ENCODE data around the gene KLC1.
A peak's percentile ranks its signal among the peaks of the same experiment; 100 is the strongest.

Gene KLC1

DNA sequence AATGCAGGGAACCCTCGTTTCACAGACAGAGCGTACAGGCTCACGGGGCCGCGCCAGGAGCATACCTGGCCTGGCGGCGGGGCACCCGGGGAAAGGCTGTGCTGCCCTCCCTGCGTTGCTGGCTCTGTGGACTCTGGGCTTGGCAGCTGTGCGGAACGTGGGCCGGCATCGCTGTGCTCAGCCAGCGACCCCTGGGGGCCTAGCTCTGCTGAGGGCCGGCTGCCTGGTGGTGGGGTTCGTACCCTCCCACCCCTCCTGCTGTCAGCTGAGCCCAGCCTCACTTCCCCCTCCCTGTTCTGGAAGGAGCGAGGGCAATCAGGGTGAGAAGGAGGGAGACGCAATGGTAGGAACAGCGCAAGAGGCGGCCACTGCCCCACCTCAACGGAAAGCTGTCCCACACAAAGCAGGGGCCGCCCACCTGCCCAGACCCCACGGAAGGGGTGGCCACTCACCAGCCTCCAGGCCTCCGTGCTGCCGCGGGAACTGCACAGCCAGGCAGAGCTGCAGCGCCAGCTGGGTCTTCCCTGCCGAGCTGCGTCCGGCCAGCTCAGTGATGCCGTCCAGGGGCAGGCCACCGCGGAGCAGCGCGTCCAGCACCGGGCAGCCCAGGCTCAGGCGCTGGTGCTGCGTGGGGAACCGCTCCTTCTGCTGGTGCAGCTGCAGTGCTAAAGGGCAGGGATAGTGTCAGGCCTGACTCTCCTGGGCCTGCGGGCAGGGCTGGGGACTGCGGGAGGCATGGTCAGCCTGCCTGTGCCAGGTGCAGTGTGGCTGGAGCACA lies 77.7 kb downstream of the KLC1 start:
- DNase-seq = no peak

DNA sequence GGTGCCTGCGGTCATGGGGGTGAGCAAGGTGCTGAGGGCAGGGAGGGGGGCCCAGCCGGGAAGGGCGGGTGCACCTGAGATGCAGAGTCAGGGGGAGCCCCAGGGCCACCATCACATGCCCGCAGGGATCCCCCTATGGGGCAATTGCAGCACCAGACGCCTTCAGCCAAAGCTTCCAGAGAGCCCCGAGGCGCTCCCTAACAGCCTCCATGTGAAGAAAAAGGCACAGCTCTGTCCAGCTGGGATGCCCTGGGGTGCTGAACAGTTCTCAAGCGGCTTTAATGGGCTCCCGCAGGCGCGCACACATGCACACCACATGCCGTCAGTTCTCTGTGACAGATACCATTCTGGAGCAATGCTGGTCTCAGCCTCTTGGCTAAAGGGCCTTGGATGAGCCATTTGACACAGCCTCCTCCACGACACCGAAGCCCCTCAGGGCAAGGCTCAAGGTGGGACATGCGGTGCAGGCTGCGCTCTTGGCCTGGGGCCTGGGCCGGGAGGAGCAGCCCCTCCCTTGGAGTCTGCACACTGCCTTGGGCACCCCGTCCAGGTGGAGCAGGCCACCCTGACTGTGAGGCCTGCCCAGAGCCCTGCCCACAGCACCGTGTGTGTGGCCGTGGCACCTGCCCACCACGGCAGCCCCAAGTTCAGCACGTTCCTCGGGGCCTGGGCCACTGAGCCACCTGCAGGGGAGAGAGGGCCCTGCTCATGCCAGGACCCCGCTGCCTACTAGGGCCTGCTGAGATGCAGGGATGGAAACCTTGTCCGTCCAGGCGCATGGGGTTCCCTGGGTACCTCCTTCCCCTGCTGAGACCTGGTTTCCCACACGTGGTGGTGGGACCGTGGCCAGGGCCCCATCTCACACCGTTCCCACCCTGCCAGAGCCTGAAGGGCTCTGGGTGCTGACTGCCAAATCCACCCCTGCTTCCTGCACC lies 78.6 kb downstream of the KLC1 start:
- no peak for DNase-seq

DNA sequence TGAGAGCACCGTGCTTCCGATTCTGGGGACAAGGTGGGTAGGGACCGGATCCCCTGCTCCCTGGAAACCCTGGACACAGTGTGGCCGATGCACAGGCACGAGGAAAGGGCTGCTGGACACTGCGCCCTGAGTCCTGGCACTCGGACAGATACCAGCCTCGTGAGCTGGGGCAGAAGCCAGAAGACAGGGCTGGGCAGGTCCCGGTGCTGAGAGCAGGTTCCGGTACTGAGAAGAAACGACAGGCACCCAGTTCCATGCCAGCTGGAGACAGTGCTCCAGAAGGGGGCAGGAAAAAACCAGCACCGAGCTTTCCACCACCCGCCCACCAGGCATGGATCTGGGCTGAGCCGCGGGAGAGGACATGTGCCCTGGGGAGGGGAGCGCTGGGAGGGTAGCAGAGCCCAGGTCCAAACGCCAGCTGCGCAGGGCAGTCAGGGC lies 79.8 kb downstream of the KLC1 start:
- DNase-seq = no peak

DNA sequence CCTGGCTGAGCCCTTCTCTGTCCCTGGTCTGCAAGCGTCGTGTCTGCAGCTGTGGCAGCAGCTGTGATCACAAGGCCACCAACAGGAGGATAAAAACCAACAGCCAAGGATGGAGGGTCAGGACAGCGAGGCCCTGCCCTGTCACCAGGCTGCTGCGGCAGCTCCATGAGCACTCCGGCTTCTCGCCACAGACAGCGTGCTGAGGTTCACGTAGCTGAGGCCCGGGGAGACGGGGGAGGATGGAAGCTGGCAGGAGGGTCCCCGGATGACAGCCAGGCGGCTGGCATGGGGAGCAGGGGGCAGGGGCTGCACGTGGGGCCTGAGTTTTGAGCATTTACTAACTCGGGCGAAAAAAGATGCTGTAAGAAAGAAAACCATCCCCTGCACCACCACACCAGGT lies 80.8 kb downstream of the KLC1 start:
- no peak for DNase-seq

DNA sequence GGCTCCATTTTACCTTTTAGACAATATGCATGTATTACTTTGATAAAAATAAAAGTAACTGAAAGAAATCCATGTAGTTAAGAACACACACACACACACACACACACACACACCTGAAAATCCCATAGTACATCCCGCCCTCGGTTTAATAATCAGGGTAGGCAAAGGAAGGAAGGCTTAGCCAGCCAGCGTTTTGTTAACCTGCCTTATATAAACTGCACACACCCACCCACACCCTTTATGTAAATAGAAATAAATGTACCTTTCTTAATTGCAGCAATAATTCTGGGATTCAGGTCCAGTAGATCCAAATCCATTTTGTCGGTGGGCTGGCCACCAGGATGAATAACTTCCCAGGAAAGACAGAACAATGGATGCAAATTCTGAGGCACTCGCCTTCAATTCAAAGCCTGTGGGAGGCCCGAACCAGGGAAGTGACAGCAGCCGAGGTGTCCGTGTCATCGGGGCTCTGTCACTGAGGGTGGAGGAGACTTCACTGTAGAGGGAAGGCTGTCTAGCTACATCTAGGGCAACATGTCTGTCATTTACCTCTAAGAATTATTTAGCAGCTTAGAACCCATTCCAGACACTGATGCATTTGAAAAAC lies 81.9 kb downstream of the KLC1 start:
- DNase-seq = no peak

DNA sequence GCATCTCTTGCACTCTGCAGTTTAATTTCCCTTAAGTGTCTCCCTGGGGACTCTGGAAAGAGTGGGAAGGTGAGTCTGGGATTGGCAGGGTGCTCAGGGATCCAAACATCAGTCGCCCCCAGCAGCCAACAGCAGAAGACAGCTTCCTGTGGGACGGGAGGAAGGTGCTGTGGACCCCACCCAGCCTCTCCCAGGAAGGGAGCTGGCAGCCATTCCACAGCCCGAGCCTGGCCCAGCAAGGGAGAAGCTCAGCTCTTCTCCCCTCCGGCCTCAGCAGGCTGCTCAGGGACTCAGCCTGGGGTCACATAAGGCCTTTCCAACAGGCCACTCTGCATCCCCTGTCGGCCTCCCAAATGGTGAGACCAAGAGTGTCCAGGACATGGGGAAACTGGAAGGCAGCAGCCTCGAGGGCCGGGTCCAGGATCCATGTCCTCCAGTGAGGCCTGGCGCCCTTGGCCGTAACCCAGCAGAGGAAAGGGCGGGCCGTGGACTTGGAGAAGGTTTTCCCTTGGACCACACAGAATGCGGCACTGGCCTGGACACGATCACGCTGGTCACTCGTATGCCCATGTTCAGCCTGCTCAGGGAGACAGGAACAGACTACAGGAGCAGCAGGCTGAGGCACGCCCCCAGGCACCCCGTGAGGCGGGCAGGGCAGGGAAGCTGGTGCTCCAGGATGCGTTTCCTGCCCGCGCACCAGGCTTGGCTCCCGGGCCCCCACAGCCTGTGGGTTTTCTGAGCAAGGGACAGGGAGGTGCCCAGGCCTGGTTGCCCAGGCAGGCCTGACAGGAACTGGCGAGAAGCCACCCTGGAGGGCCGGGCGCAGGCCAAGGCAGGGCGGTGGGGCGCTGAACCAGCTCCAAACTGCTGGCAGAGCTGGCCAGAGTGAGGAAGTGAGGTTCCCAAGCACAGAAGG lies 82.8 kb downstream of the KLC1 start:
- no peak for DNase-seq

DNA sequence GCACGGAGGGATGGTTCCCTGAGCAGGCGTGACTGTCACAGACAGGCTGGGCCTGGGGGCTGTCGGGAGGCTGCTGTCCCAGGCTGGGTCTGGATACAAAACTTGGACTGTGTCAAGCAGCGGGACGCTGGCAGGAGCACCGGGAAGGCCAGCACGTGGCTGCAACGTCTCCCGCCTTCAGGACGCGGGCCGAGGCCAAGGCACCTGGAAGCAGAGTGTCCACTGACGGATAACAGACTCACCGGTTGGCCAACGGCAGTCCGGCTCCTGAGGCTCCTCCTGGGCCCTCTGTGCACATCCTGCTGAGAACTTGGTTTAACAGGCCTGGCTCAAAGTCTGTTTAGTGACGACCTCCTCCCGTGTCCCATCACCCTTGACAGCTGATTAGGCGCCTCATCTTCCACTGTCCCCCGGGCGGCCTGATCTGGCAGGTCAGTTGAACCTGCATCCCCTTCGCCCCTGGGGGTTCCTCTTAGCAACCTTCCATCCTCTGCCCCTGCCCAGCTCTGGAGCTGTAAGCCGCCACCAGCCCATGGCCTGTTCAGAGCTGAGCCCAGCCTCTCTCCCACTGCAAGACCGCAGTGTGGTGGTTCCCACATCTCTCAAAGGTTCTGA lies 83.7 kb downstream of the KLC1 start:
- DNase-seq = no peak

DNA sequence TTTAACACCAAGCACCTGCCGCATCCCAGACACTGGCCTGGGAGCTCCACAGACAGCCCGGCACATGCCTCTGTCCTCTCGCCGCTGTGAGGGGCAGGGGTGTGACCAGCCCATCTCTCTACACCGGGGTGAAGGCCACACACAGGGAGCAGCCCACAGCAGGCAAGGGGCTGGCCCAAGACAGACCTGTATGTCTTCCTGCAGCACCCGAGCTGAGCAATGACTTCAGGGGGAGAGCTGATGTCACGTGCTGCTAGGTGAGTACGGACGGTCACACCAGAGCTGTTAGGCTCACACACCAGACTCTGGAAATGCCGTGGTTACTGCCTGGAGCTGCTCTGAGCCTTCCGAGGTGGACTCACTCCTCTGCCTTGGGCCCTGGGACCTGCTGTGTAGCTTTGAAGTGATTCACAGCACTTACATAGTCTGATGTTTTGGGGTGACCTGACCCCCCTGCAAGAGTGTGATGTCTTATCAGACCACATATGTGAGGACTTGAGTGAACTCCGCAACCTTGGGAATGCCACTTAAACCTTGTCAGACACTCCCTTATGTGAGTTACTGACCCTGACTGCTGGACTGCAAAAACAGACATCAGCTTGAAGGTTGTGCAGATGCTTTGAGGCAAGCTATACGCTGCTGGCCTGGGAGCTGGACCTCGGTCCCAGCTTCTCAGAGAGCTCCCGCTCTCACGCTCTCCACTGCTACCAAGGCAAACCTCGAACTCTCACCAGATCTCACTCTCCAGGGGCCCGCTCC lies 84.5 kb downstream of the KLC1 start:
- no peak for DNase-seq

DNA sequence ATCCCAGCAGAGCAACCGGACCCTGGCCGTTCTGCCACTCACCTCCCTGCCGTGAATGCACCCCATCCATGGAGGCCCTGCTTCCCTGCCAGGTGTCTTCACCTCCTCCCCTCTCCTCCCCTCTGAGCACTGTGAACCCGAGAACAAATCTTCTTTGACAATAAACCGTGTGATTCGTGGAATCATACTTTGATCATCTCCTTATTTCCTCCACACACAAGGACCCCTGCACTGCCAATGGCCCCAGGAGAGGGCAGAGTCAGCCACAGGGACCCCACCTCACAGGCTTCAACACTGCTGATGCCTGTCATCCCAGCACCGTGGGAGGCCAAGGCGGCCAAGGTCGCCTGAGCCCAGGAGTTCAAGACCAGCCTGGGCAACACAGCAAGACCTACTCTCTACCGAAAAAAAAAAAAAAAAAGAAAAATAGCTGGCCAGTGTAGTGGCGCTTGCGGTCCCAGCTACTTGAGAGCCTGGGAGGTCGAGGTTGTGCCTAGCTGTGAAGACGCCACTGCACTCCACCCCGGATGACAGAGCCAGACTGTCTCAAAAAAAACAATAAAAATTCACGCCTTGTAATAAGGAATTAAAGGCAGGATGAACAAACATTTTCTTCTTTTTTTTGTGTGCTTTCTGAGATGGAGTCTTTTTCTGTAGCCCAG lies 85.2 kb downstream of the KLC1 start:
- no peak for DNase-seq

DNA sequence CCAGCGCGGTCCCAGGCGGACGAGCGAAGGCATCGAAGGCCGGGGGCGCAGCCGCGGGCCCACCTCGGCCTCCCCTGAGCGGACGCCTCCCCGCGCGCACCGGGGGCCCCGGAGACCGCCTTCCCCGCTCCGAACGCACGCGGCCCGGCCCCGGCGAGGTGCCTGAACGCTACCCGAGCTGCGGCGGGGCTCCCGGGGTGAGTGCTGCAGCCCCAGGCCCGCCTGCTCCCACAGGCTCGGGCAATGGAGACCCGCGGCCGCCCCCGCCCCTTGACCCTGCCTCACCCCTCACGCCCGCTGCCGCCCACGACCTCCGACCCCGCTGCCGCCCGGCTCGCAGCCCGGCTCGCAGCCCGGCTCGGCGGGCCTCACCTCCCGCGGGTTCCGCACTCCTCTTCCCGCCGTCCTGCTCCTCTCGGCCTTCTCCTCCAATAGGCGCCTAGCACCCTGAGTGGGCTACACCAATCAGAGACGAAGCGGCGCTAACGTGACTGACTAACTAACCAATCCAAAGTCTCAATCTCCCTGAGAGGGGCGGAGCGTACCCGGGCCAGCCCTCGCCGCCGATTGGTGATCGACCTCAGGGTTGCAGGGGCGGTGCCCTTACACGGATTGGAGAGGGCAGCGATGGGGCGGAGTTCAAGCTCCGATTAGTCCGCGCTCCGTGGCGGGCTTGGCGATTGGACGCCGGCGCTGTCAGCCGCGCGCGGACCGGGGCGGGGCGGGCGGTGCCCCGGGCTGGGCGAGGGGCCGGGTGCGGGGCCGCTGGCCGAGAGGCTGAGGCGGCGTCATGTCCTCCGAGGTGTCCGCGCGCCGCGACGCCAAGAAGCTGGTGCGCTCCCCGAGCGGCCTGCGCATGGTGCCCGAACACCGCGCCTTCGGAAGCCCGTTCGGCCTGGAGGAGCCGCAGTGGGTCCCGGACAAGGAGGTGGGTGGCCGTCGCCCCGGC lies 86.3 kb downstream of the KLC1 start, which contains the start of the genes XRCC3 and ZFYVE21:
TSS of gene XRCC3 (minus strand) at position 400 of the 949 bp plus-strand sequence. CDS start 4,364 bp downstream, outside the sequence.
TSS of gene ZFYVE21 (plus strand) at position 759 of the 949 bp plus-strand sequence. CDS start at position 791, 32 bp downstream.
- peak; percentile 99 to 100 for DNase-seq

DNA sequence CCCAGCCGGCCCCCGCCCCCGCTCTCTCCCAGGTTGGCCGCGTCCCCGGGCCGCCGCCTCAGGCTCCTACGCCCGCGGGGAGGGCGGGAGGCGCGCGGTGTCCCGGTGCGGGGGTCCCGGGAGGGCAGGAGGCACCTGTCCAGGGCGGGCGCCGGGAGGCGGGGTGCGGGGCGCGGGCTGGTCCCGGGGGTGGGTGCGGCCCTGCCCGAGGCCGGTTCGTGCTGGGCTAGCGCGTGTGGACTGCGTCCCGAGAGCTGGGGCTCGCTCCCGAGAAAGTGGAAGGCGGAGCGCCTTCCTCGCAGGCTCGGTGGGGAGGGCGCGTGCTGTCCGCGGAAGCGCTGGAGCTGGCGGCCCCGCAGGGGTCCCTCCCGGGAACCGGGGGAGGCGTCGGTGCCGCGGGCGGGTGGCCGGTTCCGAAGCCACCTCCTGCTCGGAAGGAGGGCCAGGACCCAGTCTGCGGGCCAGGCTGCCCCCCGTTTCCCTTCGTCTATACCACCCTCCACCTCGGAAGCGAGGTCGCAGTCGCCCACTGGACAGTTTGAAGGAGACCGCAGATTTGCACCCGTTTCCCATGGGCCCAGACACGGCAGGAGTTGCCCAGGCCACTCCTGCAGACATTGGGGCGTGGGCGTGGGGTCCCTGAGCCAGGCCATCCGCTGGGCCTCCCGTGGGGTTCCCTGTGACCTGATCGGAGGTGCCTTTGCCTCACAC lies 87.2 kb downstream of the KLC1 start:
- peak in 1 of 2 donors; percentile 9 for DNase-seq

DNA sequence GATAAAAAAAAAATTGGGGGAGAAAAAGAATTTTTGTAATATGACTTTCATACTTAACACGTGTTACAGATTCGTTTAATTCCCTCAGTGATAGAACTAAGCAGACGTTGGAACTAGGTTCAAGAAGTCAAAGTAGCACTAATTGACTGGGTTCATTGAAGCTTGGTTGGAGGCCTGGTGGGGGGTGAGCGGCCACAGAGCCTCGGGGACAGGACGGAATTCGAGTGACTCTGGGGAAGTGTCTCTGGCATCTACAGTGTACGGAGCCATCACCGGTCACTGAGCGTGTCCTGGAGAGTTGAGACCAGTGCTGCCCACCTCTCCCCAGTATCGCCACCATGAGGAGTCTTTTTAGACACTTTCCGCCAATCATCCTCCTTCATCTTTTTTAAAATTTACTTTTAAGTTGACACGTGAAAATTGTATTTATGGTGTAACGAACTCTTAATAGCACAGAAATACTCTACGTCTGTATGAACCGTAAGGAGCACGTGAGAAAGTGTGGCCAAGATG lies 87.9 kb downstream of the KLC1 start:
- DNase-seq = no peak

DNA sequence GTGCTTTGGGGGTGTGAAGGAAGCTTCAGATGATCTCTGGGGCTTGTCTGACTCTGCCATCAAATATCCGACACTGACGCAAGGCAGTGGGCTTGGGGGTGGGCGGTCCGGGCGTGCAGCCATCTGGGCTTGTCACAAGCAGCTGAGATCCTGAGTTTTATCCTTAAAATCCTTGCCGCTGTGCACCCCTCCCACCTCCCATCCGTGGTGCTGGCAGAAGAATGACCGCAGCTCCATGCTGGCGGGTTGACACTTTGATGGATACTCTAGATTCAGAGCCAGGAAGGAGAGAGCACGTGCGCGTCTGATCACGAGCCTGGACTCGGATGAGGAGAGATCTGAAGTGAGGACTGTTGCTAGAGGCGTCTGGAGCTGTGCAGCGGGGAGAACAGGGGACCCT lies 89.6 kb downstream of the KLC1 start:
- DNase-seq = no peak

DNA sequence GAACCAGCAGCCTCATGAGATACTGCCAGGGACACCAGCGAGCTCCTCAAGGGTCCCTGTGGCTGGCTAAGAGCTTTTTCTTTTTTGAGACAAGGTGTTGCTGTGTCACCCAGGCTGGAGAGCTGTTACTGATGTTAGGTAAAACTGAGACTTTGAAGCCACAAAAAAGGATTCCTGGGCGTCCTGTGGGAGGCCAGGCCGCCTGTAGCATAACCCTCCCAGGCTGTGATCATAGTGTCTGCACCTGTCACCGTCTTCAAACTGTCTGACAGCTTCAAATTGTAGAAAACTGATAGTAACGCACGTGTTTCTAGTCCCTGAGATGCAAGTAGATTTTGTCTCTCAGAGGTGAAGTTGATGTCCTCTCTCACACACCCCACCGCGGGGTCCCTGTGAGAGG lies 90.7 kb downstream of the KLC1 start:
- DNase-seq = no peak

DNA sequence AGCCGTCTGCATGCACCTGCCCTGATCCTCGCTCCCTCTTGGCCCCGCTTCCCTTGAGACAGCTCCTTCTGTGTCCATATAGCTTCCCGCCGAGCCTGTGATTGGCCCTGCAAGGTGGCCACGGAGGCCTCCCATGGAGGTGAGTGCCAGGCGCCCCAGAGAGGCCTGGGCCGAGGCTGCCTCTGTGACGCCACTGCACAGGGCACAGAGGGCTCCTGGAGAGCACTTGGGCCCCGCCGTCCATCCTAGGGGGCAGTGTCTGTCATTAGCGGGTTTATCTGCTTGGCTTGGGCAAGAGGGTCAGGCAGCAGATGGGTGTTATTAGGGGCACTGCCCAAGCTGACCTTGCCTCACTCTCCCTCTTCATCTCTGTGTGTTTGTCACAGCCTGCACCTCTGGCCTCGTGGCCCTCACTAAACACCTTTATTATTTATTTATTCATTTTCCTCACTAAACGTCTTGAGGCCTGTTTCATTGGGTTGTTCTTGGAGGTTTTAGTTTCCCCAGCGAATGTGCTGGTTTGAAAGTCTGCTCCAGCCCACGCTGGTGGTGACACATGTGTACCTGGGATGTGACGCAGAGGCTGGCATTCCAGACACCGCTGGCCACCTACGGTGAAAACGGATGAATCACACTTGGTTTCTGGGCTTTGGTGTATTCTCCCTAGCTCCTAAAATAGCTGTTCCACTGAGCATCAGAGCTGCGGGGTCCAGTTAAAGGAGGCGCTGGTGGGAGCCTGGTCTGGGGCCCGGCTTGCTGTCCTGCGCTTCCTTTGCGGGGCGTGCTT lies 92.5 kb downstream of the KLC1 start:
- no peak for DNase-seq

DNA sequence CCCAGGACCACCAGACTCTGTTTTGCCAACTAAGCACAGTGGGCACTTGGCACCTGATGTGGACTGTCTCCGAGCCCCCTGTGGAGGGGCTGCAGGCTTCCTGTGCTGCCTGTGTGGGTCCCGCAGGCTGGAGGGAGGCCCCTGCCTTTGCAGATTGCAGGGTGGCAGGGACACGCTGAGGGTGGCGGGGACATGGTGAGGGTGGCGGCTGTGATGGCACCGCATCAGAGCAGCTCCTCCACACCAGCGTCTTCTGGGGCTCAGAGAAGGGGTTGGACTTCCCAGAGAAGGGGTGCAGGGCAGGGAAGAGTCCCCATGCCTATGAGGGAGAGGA lies 94.7 kb downstream of the KLC1 start:
- no peak for DNase-seq

DNA sequence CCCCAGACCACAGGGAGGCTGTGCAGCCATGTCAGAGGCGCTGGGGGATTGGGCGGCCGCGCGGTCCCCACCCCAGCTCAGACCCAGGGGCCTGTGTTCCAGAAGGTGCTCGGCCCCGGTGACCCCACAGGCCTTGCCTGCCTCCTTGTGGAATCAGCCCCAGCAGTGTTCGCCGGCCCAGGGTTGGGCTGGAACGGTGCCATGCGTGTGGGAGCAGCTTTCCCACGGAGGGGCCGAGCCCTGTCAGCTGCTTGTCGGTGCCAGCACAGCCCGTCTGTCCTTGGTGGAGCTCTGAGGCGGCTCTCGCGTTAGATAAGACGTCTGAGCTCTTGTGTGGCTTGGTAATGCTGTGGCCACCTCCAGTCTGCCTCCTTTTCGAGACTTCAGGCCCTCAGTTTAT lies 95.1 kb downstream of the KLC1 start:
- no peak for DNase-seq
